Umbilical cord (tissue), 2 donors: Measurements from ENCODE around the gene COX19. TPM values are rescaled to one million over a fixed set of nuclear protein-coding genes. Genes with fewer than 3 reads are reported as not detected.

Source experiments
- DNase-seq: peaks from one replicate; pipeline ENCODE4 v3.0.0-alpha.2; 2015; ENCODE audit warnings: low spot score
- total RNA-seq: library from RNA; depleted of rRNA; stranded (reverse); fragments of >200 nt; gene quantifications from one replicate; pipeline ENCODE4 v1.2.3, GENCODE V29; 2014; ENCODE audit warnings: low replicate concordance; ENCODE audit not compliant: insufficient read depth

The COX19 gene
- total RNA-seq, 1 donor from 2014 or later: 5.3 TPM

- peak; percentile 98 for DNase-seq
Observed at GRCh38 chr7:992709-993607, 17.6 kb upstream of the COX19 start.

GRCh38 chr7:991729-992656, 16.6 kb upstream of the COX19 start:
- peak; percentile 55 for DNase-seq

GRCh38 chr7:990933-991728, 15.8 kb upstream of the COX19 start:
- DNase-seq: peak; percentile 55

- DNase-seq: no peak
Observed at GRCh38 chr7:990352-990932, 15.1 kb upstream of the COX19 start.

GRCh38 chr7:988963-989529, 13.7 kb upstream of the COX19 start:
- DNase-seq: peak; percentile 42

- peak; percentile 40 for DNase-seq
Observed at GRCh38 chr7:988426-988911, 13.1 kb upstream of the COX19 start.

- DNase-seq: no peak
Observed at GRCh38 chr7:987909-988308, 12.6 kb upstream of the COX19 start.

- no peak for DNase-seq
Observed at GRCh38 chr7:986766-987751, 11.7 kb upstream of the COX19 start.

- no peak for DNase-seq
Observed at GRCh38 chr7:985915-986741, 10.8 kb upstream of the COX19 start.

GRCh38 chr7:985127-985416, 9.7 kb upstream of the COX19 start:
- no peak for DNase-seq

- DNase-seq: no peak
Observed at GRCh38 chr7:984361-985126, 9.2 kb upstream of the COX19 start.

- no peak for DNase-seq
Observed at GRCh38 chr7:983616-984071, 8.3 kb upstream of the COX19 start.

- DNase-seq: peak; percentile 92
Observed at GRCh38 chr7:983004-983615, 7.8 kb upstream of the COX19 start, which contains the start of gene CYP2W1. Gene CYP2W1 (plus strand): TSS chr7:983181. CDS start chr7:983212, 31 bp downstream.

GRCh38 chr7:982511-983003, 7.2 kb upstream of the COX19 start:
- DNase-seq: no peak

GRCh38 chr7:981793-982510, 6.6 kb upstream of the COX19 start:
- DNase-seq: peak; percentile 67

GRCh38 chr7:979886-980571, 4.7 kb upstream of the COX19 start:
- DNase-seq: no peak
